ENCODE data around the gene KIF18A.

- TF ChIP-seq CTCF (optimal IDR thresholded peaks at IDR 0.05 in 1 of 3, IDR thresholded peaks at IDR 0.05 in 1 of 3, conservative IDR thresholded peaks at IDR 0.05 in 1 of 3; ENCODE audit: extremely low read depth in 1 of 3, insufficient read depth in 2 of 3, low read length in 3 of 3) (no peak), EZH2 (IDR thresholded peaks at IDR 0.05; ENCODE audit: low read length) (no peak)
Measured at GRCh38 chr11:28153586-28153985, 45.6 kb upstream of the KIF18A start.

All from keratinocyte (primary cell).